Glomerular visceral epithelial cell (primary cell): ENCODE measurements around the gene PDYN.

Experiments
- DNase-seq: peaks from one replicate; pipeline ENCODE4 v3.0.0-alpha.2; 2016; ENCODE audit errors: extremely low spot score

PDYN gene

GRCh38 chr20:1995531-1996310 is 1.9 kb upstream of the PDYN start:
- DNase-seq: no peak

GRCh38 chr20:1994627-1995026 is 769 bp upstream of the PDYN start:
- DNase-seq: no peak

GRCh38 chr20:1992359-1993110 is 1.3 kb downstream of the PDYN start:
- no peak for DNase-seq

GRCh38 chr20:1987826-1988225 is 6.0 kb downstream of the PDYN start:
- DNase-seq: no peak

- DNase-seq: no peak
Observed at GRCh38 chr20:1983301-1983700, 10.6 kb downstream of the PDYN start.

GRCh38 chr20:1982686-1983085 is 11.2 kb downstream of the PDYN start:
- DNase-seq: no peak

GRCh38 chr20:1979106-1979778 is 14.6 kb downstream of the PDYN start:
- no peak for DNase-seq

GRCh38 chr20:1975291-1975690 is 18.6 kb downstream of the PDYN start:
- no peak for DNase-seq

GRCh38 chr20:1973601-1974440 is 20.0 kb downstream of the PDYN start:
- DNase-seq: no peak

GRCh38 chr20:1971893-1972586 is 21.8 kb downstream of the PDYN start:
- no peak for DNase-seq

GRCh38 chr20:1968964-1969363 is 24.9 kb downstream of the PDYN start:
- no peak for DNase-seq

GRCh38 chr20:1965520-1966351 is 28.1 kb downstream of the PDYN start:
- DNase-seq: peak; percentile 71

GRCh38 chr20:1964659-1965405 is 29.0 kb downstream of the PDYN start:
- DNase-seq: no peak

- no peak for DNase-seq
Observed at GRCh38 chr20:1964061-1964460, 29.8 kb downstream of the PDYN start.

- DNase-seq: no peak
Observed at GRCh38 chr20:1961374-1961773, 32.5 kb downstream of the PDYN start.

- DNase-seq: no peak
Observed at GRCh38 chr20:1959156-1959555, 34.7 kb downstream of the PDYN start.

- no peak for DNase-seq
Observed at GRCh38 chr20:1958426-1958825, 35.4 kb downstream of the PDYN start.

- no peak for DNase-seq
Observed at GRCh38 chr20:1955217-1955616, 38.6 kb downstream of the PDYN start.

GRCh38 chr20:1953621-1954020 is 40.2 kb downstream of the PDYN start:
- no peak for DNase-seq
